GM18511 (cell line): ENCODE data around the gene ASPHD1.
"Not testable (repeated sequence)": the region's sequence is repeated elsewhere in the genome, so short reads cannot be mapped to it uniquely, and the experiment has no call there.

Experiments used
- ATAC-seq: cut with Tn5 transposase; IDR thresholded peaks from one replicate; pipeline ENCODE4 v1.9.1; 2021; ENCODE audit warnings: mild to moderate bottlenecking, moderate library complexity; ENCODE audit not compliant: unreplicated experiment

Gene ASPHD1

DNA sequence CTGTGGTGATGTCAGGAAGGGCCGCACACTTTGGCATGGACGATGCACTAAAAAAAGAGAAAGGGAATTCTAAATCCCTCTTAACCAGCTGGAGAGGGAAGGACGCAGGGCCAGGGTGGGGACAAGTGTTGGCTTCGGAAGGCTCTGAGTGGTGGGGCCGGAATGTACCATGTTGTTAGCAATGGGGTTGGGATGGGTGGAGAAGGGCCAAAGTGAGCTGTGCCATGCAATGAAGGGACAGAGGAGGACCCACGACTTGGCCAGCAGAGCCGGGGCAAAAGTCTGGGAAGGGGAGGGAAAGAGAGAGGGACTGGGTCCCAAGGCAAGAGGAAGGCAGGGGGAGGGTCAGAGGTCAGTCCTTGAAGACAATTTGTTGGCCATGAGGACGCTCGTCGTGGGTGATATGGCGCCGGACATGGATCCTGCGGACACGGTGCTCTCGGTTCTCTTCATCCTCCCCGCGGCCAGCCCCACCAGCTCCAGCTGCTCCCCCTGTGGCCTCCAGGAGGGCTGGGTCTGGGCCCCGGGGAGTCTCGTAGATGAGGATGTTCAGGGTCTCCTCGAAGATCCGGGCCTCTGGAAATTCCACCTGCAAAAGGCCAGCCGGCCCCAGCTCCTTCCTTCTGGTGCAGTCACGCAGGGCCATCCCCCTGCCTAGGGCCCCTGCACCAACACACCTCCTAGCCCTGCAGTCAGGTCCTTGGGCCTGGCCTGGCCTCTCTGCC, 6.4 kb downstream of the ASPHD1 start:
- no peak for ATAC-seq

- no peak for ATAC-seq
Measured at GRCh38 chr16:29907973-29908372, 7.7 kb downstream of the ASPHD1 start.

- no peak for ATAC-seq
Measured at GRCh38 chr16:29908719-29909220, 8.5 kb downstream of the ASPHD1 start.

DNA sequence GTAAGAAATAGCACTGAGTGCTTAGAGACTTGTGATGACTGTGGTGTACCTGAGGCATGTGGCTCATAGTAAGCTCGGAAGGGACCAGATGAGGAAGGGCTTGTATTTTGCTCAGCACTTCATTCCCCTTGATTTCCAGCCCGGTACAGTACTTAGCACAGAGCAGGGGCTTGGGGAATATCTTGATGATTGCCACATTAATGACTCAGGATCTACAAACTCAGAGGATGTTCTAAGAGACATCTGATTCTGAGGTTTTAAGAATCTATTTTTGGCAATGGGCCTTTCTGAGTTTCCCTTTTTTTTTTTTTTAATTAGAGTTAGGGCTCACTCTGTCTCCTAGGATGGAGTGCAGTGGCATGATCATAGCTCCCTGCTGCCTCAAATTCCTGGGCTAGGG, 9.1 kb downstream of the ASPHD1 start:
- no peak for ATAC-seq

DNA sequence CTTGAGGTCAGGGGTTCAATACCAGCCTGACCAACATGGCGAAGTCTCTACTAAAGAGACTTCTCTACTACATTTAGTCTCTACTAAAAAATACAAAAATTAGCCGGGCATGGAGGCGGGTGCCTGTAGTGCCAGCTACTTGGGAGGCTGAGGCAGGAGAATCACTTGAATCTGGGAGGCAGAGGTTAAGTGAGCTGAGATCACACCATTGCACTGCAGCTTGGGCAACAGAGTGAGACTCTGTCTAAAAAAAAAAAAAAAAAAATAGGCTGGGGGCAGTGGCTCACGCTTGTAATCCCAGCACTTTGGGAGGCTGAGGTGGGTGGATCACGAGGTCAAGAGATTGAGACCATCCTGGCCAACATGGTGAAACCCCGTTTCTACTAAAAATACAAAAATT, 9.6 kb downstream of the ASPHD1 start:
- ATAC-seq, result not testable (repeated sequence)

DNA sequence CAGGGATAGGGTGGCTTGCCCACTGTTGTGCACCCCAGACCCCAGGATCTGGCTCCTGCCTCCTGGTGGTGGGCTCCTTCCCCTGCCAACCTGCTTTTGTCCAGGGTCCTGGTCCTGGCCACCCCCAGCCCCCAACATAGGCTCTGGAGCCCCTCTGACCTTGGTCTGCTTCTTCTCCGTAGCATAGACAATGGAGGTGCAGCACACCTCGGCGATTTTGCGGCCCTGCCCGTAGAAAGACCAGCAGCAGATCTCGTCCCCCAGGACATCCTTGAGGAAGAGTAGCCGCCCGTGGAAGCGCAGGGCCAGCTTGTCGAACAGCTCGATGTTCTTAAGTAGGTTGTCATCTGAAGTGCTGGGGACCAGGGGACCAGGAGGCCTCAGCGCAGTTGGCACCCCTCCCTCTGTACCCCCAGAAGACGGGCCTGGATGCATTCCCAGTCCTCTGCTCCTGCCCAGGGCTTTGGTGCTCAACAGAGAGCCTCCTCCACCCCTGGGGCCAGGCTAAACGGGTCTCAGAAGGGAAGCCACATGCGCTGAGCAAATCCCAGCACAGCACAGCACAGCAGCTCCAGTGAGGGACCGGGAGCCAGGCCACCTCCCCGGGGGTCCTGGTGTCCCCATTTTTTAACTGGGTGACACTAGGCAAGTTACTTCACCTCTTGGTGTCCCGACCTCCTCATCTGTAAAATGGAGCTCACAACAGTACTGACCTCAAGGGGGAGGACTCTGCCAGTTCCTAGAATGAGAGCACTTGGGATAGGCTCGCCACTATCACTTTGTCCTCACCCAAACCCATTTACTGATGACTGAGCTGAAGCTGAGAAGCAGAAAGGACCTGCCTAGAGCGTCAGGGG, 10.8 kb downstream of the ASPHD1 start:
- ATAC-seq, result no peak

DNA sequence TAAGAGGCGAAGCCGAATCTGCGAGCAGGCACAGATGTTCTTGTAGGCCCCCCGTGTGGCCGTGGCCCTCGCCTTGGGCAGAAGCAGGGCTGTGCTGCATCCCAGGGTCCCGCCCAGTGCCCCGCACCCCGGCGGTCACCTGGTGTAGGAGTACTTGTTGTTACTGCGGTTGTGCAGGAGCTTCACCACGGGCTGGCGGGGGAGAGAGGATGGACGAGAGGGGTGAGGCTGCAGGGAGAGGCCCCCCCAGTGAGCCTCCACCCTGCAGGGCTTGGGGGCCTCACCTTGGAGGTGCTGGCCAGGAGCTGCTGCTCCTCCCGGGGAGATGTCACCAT, 11.4 kb downstream of the ASPHD1 start:
- ATAC-seq, result no peak

DNA sequence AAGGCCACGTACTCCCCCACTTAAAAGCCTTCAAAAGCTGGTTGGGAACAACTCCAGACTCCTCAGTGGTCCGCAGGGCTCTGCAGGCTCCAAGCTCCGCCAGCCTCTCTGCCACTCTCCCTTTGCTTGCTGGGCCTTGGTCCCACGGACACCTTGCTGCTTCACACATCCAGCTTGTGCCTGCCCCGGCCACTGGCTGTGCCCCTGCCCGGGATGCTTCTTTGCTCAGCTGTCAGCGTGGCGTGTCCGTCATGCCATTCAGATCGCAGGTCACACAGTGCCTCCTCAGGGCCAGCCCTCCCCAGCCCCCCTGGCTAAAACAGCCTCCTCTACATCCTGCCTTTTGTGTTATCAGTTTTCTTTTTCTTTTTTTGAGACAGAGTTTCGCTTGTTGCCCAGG, 11.8 kb downstream of the ASPHD1 start:
- ATAC-seq, result no peak

- no peak for ATAC-seq
Measured at GRCh38 chr16:29913514-29913913, 13.2 kb downstream of the ASPHD1 start.

DNA sequence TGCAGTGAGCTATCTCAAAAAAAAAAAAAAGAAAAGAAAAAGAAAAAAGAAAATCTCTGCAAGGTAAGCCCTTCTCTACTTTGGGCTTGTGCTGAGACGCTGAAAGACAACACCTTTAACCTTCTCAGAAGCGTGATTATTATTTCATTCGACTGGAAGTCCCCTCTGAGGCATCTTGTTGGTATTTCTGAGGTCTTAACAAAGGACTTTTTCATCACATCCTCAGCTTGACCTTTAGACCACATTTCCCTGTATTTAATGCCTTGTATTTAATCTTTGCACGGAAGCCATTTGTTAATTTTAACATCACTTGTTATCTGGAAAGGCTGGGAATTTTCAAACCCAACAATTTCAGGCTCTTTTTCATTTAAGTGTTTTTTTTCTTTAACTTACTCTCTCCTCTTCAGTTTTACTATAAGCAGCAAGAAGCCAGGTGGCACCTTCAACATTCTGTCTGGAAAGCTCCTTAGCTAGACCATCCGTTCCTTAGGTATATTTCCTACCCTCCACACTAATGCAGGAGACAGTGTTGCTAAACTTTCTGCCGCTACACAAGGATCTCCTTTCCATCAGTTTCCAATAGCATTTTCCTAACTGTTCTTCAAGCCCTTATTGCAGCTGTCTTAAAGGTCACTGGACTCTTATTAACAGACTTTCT, 15.4 kb downstream of the ASPHD1 start:
- no peak for ATAC-seq

DNA sequence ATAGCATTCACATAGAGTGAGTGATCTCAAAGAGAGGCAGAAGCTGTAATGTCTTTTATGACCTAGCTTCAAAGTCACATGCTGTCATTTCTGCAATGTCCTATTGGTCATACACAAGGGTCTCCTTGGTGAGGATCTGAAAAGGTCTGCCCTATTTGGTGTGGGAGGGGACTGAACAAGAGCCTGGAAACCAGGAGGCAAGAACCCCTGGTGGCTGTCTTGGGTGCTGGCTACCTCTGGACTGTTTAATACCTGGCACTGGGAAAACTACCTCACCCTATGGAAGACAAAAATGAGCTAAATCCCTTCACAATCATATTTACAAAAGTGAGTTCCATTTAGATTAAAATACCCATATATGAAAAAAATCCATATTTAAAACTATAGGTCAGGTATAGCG, 16.7 kb downstream of the ASPHD1 start:
- no peak for ATAC-seq

DNA sequence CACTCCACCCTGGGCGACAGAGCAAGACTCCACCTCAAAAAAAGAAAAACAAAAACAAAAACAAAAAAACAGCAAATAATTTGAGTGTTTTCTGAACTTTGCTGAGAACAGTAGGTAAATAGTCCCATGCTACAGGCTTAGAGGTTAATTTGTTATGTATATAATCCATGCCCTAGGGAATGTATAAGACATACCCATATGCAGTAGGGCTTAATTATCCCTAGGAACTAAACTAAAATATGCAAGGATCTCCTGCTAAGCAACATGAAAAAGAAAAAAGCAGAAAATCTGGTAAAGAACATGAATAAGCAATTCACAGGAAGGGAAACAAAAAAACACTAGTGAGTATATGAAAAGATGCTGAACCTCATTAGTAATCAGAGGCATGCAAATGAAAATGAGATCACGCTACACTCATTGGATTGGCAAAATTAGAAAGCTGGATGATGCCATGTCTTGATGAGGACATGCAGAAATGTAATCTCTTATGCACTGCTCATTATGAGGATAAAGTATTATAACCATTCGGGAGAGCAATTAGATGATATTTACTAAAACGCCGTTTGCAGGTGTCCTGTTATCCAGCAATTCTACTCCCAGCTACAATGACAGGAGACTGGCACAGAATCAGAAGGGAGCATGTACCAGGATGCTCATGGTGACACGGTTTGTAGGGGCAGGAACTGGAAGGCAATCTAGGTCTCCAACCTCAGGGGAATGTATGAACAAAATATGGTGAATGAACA, 20.2 kb downstream of the ASPHD1 start:
- no peak for ATAC-seq

GRCh38 chr16:29921034-29921385, 20.7 kb downstream of the ASPHD1 start:
- ATAC-seq, result no peak

DNA sequence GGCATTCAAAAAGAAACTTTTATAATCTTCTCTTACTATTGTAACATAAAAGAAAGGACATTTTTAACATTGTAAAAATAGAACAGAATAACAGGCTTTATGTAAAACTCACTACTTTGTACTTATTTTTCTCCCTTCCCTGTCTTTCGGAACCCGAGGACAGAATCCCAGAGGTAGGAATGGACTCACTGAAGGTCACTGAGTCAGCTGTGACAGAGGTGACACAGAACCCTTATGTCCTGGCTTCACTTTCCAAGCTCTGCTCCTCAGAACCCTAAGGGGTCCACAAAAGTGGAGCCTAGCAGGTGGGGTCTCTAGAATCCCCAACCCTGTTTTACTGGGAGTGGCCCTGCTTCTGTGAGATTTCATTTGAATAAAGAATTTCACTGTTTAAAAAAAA, 22.0 kb downstream of the ASPHD1 start:
- no peak for ATAC-seq

DNA sequence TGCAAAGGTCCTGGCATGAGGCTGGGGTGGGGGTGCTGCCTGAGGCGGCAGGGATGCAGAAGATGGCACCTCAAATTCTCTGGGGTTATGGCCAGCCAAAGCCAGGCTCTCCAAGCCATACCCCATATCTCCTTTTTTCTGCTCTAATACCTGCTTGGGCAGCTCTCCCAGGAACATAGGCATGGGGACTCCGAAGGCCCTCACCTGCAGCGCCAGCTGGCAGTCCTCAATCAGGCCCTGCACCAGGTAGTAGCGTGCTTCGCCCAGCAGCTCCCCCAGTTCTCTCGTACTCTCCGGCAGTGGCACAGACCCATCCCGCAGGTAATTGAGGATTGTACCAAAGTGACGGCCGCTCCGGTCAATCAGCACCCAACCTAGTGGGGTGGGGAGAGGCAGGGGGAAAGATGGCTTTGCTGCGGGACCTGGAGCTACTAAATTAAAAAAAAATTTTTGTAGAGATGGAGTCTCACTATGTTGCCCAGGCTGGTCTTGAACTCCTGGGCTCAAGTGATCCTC, 22.8 kb downstream of the ASPHD1 start:
- no peak for ATAC-seq

DNA sequence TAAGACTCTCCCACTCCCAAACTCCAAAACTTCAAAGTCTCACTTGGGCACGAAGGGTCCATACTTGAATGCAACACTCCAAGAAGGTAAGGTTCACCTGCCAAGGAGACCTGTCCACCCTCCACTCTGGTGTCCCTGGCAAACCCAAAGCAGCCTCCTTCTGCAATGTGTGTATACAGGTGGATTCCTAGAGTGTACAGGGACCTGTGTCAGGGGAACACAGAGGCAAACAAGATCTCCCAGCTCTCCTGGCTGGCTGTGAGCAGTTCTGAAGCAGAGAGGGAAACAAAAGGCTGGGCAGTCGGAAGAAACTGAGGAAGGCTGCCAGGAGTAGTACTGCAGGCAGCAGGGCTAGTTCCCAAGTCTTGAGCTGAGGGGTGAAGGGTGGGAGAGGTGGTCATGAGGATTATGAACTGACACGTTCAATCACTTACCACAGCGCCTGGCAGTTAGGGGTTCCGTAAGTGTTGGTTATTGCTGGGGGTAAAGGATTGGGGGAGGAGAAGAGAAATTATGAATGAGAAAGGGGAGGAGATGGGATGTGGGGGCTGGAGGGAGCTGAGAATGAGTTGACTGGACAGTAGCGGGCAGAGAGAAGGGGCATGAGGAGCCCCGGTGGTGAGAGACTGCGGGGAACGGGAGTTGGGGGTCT, 24.9 kb downstream of the ASPHD1 start:
- ATAC-seq, result no peak

DNA sequence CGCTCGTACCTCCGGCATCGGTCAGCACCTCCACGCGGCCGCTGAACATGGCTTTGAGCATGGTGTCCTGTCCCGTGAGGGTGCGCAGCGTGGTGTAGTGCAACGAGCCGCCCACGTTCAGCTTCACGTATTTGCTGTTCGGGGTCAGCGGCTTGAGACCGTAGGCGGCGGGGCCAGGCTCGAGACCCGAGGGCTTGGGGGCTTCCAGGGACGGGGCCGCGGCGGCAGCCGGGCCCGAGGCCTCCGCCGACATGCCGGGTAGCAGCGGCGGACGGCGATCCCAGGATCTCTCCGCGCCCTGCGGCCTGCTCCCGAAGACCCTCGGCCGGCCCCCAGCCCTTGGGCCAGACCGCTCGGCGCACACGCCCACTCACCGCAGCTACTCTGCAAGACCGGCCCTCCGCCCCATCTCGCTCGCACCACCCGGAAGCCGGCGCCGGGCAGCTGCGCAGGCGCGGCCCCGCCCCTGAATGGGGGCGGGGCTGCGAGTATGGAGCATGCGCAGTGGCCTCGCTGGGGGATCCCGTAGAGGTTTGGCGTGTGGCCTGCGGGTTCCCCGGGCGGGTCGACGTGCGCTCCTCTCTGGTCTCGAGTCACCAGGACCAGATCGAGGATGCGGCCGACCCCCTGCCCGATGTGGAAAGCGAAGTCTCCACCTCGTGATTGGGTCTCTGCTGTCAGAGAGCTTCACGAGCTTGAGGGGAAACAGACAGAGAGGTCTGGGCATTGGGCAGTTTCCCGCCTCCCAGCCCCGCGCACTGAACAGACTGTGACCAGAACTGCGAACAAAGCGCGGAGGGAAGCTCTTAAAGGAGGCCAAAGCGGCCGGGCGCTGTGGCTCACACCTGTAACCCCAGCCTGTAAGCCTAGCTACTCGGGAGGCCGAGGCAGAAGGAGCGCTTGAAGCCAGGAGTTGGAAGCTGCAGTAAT, 25.8 kb downstream of the ASPHD1 start, which contains the start of gene KCTD13:
KCTD13 (minus strand) TSS at position 446 of the 930 bp plus-strand sequence; CDS start at position 253, 193 bp downstream.
- ATAC-seq, result peak; percentile 93

GRCh38 chr16:29926711-29927052, 26.4 kb downstream of the ASPHD1 start:
- ATAC-seq, result no peak
